GM19239 (cell line): ENCODE results near the gene EMSY.
A peak's percentile ranks its signal among the peaks of the same experiment; 100 is the strongest.
"Not testable (repeated sequence)": the region's sequence is repeated elsewhere in the genome, so short reads cannot be mapped to it uniquely, and the experiment has no call there.

Experiments used
- DNase-seq: peaks from one replicate; pipeline ENCODE4 v3.0.0; 2011; ENCODE audit warnings: low spot score; ENCODE audit not compliant: insufficient read length
- FAIRE-seq: peaks from 2 replicates; lab custom pipeline; 2011; peaks lifted over from hg19 to GRCh38; lab: Jason Lieb, UNC

The EMSY gene, protein sequence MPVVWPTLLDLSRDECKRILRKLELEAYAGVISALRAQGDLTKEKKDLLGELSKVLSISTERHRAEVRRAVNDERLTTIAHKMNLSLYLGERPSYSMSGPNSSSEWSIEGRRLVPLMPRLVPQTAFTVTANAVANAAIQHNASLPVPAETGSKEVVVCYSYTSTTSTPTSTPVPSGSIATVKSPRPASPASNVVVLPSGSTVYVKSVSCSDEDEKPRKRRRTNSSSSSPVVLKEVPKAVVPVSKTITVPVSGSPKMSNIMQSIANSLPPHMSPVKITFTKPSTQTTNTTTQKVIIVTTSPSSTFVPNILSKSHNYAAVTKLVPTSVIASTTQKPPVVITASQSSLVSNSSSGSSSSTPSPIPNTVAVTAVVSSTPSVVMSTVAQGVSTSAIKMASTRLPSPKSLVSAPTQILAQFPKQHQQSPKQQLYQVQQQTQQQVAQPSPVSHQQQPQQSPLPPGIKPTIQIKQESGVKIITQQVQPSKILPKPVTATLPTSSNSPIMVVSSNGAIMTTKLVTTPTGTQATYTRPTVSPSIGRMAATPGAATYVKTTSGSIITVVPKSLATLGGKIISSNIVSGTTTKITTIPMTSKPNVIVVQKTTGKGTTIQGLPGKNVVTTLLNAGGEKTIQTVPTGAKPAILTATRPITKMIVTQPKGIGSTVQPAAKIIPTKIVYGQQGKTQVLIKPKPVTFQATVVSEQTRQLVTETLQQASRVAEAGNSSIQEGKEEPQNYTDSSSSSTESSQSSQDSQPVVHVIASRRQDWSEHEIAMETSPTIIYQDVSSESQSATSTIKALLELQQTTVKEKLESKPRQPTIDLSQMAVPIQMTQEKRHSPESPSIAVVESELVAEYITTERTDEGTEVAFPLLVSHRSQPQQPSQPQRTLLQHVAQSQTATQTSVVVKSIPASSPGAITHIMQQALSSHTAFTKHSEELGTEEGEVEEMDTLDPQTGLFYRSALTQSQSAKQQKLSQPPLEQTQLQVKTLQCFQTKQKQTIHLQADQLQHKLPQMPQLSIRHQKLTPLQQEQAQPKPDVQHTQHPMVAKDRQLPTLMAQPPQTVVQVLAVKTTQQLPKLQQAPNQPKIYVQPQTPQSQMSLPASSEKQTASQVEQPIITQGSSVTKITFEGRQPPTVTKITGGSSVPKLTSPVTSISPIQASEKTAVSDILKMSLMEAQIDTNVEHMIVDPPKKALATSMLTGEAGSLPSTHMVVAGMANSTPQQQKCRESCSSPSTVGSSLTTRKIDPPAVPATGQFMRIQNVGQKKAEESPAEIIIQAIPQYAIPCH (N-terminal part only)

DNA sequence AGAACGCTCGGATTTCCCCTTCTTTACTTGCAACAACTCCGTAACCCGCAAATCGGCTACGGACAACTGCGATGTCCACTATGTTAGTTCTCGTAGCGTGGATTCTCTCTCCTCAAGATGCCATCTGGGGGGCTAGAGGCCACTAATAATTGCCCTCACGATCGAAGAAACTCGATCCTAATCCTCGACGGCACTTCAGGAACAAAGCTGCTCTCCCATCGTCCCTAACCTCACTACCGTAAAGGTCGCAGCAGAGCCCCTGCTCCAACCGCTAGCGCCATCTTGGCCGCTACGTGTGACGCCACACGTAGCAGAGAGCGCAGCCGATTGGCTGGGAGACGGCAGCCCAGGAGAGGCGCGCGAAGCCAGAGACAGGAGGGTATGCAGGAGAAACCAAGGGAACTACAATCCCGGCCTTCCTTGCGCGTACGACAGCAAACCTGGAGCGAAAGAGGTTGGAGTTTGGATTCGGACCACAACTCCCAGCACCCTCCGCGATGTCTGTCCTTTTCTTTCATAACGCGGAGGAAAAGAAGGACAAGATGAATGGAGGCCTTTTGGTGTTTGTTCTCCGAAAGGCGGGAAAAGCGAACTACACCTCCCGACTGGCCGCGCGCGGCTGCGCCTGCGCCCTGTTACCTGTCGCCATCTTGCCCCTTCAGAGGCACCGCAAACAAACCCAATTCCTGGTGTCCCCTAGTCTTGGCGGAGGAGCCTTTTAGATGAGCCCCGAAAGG, at the start of gene EMSY:
EMSY (plus strand) TSS at position 635 of the 737 bp plus-strand sequence. CDS start 1,921 bp downstream, outside the sequence.
- DNase-seq (peak; percentile 73), FAIRE-seq (peak; percentile 99)

DNA sequence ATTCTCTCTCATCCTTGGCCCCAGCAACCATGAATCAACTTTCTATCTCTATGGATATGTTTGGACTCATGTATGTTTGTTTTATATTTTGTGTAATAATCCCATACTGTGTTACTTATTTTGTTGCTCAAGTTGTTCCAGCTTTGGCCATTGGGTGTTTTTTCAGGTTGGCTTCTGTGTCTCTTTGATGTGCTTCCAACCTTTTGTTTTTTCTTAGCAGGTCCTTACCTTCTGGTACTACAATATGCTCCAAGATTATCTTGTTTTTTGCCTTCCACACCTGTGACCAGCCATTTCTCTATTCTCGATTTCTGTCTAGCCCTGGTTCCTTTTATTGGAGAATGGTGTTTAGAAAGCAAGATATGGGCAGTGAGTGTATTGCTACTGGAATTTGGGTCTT, 49.5 kb upstream of the EMSY start:
- FAIRE-seq = no peak

DNA sequence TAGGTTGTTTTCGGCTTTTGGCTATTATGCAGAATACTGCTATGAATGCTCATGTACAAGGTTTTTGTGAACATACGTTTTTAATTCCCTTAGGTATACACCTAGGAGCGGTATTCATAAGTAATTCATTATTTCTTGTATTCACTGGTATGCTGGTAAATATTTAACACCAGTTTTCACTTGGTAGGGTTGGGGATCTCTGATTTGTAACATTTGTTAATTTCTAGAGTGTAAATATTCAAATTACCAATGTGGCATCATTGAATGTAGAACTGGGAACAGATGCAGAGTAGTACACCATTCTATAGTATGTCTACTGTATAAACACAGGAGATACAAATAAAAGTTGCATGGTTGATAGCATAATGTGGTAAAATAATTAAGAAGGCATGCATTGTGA, 47.4 kb upstream of the EMSY start:
- no peak for DNase-seq
- FAIRE-seq = no peak

More for the DNA sequence above, 49.5 kb upstream of the EMSY start:
- no peak for DNase-seq

DNA sequence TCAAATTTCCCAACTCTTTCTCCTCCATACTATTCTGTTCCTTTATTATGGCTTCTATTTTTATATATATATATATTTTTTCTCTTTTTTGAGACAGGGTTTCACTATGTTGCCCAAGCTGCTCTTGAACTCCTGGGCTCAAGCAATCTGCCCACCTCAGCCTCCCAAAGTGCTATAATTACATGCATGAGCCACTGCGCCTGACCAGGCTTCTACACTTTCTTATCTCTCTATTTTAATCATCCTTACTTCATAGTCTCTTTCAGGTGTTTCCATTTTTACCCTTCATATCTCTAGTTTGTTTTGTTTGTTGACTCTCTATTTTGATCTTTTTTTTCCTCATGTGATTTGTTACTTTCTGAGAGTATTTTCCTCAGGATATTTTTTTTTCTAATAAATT, 43.9 kb upstream of the EMSY start:
- DNase-seq (no peak), FAIRE-seq (no peak)

DNA sequence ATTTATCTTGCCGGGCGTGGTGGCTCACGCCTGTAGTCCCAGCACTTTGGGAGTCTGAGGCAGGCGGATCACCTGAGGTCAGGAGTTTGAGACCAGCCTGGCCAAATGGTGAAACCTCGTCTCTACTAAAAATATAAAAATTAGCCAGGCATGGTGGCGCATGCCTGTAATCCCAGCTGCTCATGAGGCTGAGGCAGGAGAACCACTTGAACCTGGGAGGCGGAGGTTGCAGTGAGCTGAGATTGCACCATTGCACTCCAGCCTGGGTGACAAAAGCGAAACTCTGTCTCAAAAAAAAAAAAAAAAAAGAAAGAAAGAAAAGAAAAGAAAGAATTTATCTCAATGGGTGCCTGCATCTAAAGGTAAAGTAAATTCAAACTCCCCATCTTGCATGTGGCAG, 43.3 kb upstream of the EMSY start:
- not testable (repeated sequence) for DNase-seq, FAIRE-seq

DNA sequence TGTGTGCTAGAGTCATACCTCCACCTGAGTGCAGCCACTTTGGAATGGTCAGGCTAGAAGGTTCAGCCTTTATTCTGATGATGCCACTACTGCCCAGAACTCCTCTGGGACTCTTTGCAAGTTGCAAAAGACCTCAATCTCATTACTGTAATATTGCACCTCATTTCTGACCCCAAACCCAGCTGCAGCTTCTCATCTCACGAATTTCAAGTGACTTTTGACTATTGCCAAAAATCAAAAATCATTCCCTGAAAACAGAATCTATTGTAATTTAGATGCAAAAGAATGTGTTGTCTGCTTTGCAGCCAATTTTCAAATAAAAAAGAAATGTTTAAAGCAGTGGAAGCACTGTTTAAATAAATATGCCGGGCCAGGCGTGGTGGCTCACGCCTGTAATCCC, 38.5 kb upstream of the EMSY start:
- no peak for FAIRE-seq
- no peak for DNase-seq

DNA sequence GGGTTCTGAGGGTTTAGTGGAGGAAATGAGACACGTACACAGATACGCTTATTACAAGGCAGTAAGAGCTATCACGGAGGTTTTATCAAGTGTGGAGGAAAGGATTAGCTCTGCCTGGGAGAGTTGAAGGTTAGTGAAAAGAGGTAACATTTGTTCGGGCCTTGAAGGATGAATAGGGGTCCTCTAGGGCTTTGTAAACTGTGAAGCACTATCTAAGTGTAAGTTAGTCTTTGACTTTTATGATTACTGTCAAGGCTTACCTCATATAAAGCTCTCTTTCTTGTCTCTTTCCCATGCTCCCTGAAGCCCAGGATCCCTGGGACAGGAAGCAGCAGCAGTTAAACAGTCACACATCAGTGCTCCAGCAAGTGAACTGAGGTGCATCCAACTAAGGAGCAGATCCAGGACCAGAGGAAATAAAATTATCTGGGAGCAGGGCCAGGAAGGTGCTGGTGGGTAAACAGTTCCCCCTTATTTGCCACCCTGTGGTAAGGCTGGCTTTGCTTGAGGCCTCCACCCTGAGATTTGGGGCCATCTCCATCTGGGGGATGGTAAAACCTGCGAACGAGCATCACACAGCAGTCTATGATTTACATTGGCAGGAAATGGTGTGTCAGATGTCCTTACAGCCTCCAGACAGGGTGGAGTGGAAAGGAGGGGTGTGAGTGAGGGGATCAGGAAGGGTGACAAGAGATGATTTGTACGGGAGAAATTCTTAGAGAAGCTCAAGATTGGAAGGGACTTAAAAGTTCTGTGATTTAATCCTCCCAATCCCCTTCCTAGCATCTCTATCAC, 36.5 kb upstream of the EMSY start:
- DNase-seq (no peak), FAIRE-seq (no peak)

DNA sequence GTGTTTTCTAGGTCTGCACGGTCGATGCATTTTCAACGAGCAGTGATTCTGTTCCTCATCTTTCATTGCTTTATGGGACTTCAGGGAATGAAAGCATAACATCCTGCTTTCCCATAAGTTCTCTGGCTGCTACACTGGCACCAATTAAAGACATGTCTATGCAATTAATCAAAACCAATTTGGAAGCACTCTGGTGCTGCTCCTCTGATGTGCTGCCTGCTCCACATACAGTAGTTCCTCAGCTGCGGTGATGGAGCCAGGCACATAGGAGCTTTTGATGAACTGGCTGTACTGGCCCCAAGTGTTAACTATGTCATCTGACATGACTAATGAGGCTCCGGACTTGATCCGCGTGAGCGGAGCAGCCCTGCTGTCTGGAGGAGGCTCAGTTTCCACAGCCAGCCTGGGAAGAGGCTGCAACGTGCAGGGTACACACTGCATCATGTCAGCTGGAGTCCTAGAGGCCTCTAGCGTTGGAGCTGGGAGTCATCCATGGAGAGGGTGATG, 33.9 kb upstream of the EMSY start:
- FAIRE-seq (no peak), DNase-seq (no peak)

DNA sequence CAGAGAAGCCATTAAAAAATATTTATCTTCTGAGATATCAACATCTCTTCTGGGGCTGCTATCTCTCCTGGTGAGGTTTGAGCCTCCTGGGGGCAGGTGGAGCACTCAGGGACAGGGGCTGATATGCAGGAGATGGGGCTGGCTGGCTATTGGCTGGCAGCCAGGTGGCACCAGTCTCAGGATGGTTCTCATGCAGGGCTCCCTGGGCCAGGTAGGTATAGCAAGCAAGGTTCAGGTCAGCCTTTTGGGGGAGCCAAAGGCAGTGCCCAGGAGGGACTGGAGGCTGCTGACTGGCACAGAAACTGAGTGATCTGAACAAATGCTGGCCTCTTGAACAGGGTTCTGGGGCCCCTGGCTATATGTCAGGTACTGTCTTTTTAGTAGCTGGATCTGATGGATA, 29.7 kb upstream of the EMSY start:
- no peak for FAIRE-seq
- DNase-seq = no peak

DNA sequence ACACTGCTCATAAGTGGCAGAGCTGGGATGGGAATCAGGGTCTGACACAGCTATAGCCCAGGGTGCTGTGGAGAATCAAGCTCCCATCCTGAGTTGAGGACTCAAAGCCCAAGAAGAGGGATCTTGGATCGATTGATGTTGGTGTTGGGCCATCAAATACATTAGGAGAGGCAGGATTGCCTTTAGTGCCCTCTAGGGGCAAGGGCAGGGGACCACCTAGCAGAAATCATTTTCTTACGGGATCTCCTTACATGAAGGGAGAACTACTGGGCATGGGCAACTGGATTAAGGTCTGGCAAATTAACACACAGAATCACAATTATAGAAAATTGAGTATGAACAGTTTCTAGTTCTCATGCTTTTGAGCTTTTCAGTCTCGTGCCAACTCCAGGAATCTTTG, 24.9 kb upstream of the EMSY start:
- peak; percentile 15 for DNase-seq
- no peak for FAIRE-seq

DNA sequence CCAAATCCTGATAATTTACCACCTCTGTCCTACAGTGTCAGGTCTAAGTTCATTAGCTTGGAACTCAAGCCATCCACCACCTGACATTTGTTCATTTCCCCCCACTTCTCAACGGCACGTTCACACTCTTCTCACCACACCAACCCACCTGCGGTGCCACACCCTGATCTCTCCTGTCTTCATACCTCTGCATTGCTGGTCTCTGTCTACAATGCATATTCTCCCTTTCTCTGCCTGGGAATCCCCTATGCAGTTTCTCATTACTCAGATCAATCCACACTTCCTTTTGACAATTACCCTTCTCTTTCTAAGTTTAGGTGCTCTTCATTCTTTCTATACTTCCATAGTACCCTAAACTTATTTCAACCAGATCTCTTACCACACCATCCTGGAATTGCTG, 20.4 kb upstream of the EMSY start:
- no peak for DNase-seq
- no peak for FAIRE-seq

DNA sequence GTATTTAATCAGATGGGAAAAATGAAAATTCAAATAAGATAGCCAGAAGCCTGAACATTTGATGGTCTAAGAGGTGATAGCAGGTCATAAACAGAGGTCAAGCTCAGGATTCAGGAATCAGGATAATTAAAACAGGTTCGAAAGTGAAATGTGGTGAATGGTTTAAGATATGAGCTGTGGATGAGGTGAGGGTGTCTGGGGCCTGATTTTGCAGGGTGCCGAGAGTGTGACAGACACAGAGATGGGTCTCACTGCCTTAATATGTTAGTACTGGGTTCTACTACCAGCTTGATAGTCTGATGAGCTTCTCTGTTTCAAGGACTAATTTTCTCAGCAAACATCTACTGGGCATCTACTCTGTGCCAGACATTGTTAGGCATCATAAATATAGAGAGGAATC, 19.9 kb upstream of the EMSY start:
- no peak for FAIRE-seq
- DNase-seq = no peak

DNA sequence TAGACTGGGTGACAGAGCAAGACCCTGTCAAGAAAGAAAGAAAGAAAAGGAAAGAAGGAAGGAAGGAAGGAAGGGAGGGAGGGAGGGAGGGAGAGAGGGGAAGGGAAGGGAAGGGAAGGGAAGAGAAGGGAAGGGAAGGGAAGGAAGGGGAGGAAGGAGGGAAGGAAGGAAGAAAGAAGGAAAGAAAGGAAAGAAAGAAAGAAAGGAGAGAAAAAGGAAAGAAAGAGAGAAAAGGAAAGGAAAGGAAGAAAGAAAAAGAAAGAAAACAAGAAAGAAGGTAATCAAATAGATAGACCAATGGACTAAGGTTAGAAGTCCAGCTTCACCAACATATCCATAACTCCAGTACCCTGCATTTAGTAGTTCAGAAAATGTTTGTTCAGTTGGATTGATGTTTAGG, 18.2 kb upstream of the EMSY start:
- DNase-seq (no peak), FAIRE-seq (no peak)

DNA sequence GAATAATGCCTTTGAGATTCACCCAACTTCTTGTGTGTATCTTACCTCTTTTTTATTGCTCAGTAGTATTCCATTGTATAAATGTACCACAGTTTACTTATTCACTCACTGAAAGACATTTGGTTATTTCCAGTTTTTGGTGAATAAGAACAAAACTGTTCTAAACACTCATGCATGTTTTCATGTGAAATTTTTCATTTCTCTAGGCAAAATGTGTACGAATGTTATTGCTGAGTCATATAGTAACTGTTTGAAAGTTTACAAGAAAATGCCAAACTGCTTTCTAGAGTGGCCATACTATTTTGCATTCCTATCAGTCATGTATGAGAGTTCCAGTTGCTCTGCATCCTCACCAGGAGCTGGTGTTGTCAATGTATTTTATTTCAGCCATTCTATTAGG, 8.8 kb upstream of the EMSY start:
- FAIRE-seq (no peak), DNase-seq (no peak)

DNA sequence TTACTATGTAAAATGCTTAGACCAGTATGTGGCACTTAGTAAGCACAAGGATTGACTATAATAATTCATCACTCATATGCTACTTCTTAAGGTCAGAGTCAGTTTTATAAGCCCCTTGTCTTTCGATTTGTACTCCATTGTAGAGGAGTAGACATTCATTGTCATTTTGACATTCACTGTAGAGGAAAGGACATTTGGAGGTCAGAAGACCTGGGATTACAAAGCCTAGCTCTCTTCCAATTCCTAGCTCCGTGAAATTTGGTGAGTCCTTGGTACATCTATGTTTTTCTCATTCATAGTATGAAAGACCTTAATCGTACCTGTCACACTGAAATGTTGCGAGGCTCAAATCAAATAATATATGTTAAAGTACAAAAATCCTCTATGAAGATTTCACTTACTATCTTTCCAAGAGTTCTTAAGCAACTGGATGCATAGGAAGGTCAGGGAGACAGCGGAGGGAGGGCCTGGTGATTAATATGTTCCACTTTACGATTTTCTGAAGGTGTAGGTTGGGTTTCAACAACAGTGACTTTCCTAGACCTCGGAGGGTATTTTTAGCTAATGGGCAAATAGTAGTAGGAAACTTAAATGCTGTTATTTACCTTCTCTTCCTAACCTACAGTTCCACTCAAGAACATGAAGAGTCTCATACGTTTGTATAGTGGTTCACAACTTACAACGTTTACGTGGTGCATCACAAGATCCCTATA, 1.4 kb upstream of the EMSY start:
- DNase-seq (no peak), FAIRE-seq (no peak)

DNA sequence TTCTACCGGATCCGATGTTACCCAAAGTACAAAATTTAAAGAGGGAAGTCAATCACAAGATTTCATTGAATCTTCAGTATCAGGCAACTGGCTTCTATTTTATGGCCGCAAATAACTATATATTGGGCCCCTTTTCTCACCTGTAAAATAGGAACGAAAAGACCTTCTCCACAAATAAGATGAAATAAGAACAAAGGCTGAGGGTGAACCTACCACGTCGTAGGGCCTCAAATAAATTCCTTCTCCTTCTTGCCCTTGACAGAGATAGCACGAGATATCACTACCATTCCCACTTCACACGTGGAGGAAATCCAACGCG, 794 bp upstream of the EMSY start:
- FAIRE-seq = no peak
- no peak for DNase-seq

DNA sequence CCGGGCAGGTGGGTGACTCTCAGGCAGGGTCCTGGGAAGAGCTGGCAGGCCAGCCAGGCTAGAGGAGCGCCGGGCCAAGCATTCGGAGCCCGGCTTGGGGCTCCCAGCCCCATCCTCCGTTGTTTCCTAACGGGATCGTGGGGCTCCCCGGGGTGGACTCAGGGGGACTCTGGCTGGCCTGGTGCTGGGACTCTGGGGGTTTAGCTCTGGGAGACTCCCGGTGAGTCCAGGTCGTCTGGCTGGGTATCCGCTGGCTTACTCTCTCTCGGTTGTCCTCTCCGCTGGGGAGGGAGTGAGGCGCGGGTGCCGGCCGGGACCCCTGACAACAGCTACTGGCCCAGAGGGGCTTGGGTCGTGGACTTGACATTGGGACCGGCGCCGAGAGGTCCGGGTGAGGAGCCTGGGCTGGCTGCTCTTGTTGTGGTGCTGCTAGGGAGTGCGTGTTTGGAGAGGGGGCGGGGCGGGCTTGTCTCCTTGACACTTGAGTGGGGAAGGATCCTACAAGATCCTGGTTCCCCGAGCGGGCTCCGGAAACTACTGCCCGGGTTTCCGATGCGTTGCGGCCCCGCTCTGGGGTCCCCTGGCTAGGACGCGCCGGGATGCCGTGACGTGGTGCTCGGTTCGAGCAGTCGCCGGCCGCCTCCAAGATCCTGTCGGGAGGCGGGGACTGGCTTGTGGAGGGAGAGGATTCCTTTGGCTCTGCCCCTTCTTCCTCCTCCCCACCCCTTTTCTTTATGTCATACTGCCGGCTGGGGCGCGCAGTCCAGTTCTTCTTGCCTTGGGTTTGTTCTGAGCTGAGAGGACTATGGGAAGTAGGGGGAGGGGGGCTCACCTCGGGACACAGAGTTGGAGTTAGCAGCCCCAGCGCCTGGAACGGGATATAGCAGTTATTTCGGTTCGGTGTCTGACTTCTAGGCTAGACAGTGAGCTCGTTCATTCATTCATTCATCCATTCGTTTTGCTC, 585 bp downstream of the EMSY start:
- DNase-seq (peak; percentile 14), FAIRE-seq (peak; percentile 47)
